ENCODE data around the gene GPC6.

GPC6 gene

GRCh38 chr13:93963266-93964145 is 736.9 kb downstream of the GPC6 start:
- no peak for TF ChIP-seq CTCF (conservative IDR thresholded peaks at IDR 0.05; ENCODE audit: low read length)
- peak; percentile 72 for DNase-seq (ENCODE audit: low read depth)
- no peak overlapping the region for H3K4me3 ChIP-seq (ENCODE audit: low read length)

- TF ChIP-seq CTCF (conservative IDR thresholded peaks at IDR 0.05; ENCODE audit: low read length), result no peak
- no peak for DNase-seq (ENCODE audit: low read depth)
- no peak overlapping the region for H3K4me3 ChIP-seq (ENCODE audit: low read length)
These were observed 737.5 kb downstream of the GPC6 start for GRCh38 chr13:93964146-93964512.

- H3K4me3 ChIP-seq (ENCODE audit: low read length), result no peak overlapping the region
- TF ChIP-seq CTCF (conservative IDR thresholded peaks at IDR 0.05; ENCODE audit: low read length), result no peak
- no peak for DNase-seq (ENCODE audit: low read depth)
These were observed 739.0 kb downstream of the GPC6 start for GRCh38 chr13:93965587-93965986.

- no peak for DNase-seq (ENCODE audit: low read depth)
- no peak overlapping the region for H3K4me3 ChIP-seq (ENCODE audit: low read length)
- no peak for TF ChIP-seq CTCF (conservative IDR thresholded peaks at IDR 0.05; ENCODE audit: low read length)
These were observed 739.8 kb downstream of the GPC6 start for GRCh38 chr13:93966267-93966936.

- no peak for TF ChIP-seq CTCF (conservative IDR thresholded peaks at IDR 0.05; ENCODE audit: low read length)
- H3K4me3 ChIP-seq (ENCODE audit: low read length), result no peak overlapping the region
- no peak for DNase-seq (ENCODE audit: low read depth)
These were observed 740.7 kb downstream of the GPC6 start for GRCh38 chr13:93967286-93967685.

- DNase-seq (ENCODE audit: low read depth), result no peak
- TF ChIP-seq CTCF (conservative IDR thresholded peaks at IDR 0.05; ENCODE audit: low read length), result no peak
- H3K4me3 ChIP-seq (ENCODE audit: low read length), result no peak overlapping the region
These were observed 748.6 kb downstream of the GPC6 start for GRCh38 chr13:93975242-93975641.

GRCh38 chr13:93976528-93976927 is 749.9 kb downstream of the GPC6 start:
- H3K4me3 ChIP-seq (ENCODE audit: low read length), result no peak overlapping the region
- DNase-seq (ENCODE audit: low read depth), result no peak
- no peak for TF ChIP-seq CTCF (conservative IDR thresholded peaks at IDR 0.05; ENCODE audit: low read length)
